ENCODE data around the gene IGHMBP2. TPM values are rescaled to one million over a fixed set of nuclear protein-coding genes. Genes with fewer than 3 reads are reported as not detected.

The IGHMBP2 gene
- total RNA-seq, 1 experiment from 2014 or later = 48.7 TPM

- no peak for DNase-seq (ENCODE audit: low spot score)
- H3K4me3 ChIP-seq (ENCODE audit: low read depth, low read length, poor library complexity, severe bottlenecking) = no peak overlapping the region
- H3K27me3 ChIP-seq (replicated peaks; ENCODE audit: insufficient read depth, low read depth, low read length, poor library complexity) = no peaks in the 10 kb centered on the region
- no peaks in the 10 kb centered on the region for H3K4me1 ChIP-seq (ENCODE audit: insufficient read depth, low read length, poor library complexity, severe bottlenecking)
- H3K27ac ChIP-seq (ENCODE audit: low read depth, low read length, poor library complexity, severe bottlenecking) = no peak overlapping the region
- TF ChIP-seq CTCF (conservative IDR thresholded peaks at IDR 0.05; ENCODE audit: low read depth, low read length) (0 out of 2 replicates have a peak, but pooled peaks have one; percentile 15), EZH2 (IDR thresholded peaks at IDR 0.05; ENCODE audit: borderline replicate concordance, low read depth, low read length, poor library complexity, severe bottlenecking) (no peak)
- no peaks in the 10 kb centered on the region for H3K36me3 ChIP-seq (ENCODE audit: insufficient read depth, low read length, poor library complexity, severe bottlenecking)
- POLR2A ChIA-PET (ENCODE audit: low non-redundant PET) = no interaction called here
- no peaks in the 10 kb centered on the region for H3K9me3 ChIP-seq (ENCODE audit: low read depth, low read length, poor library complexity, severe bottlenecking)
- intact Hi-C loops (cut with micrococcal nuclease; ENCODE audit: unreplicated experiment) = no loop called here
- BruUV-seq (replicated peaks) = no TSS peak
- CTCF ChIA-PET = interaction anchor here (0.6 kb wide), 1 partner anchor 24 kb away, joined by 4 read pairs; no protein-coding TSS in a partner anchor
Observed at GRCh38 chr11:68968306-68969250, 64.9 kb downstream of the IGHMBP2 start.

- no TSS peak for BruUV-seq (replicated peaks)
- Histone ChIP-seq H3K27ac (ENCODE audit: low read depth, low read length, poor library complexity, severe bottlenecking) (no peak overlapping the region), H3K9me3 (ENCODE audit: low read depth, low read length, poor library complexity, severe bottlenecking) (no peaks in the 10 kb centered on the region), H3K36me3 (ENCODE audit: insufficient read depth, low read length, poor library complexity, severe bottlenecking) (no peaks in the 10 kb centered on the region), H3K4me1 (ENCODE audit: insufficient read depth, low read length, poor library complexity, severe bottlenecking) (no peaks in the 10 kb centered on the region), H3K4me3 (ENCODE audit: low read depth, low read length, poor library complexity, severe bottlenecking) (no peak overlapping the region), H3K27me3 (replicated peaks; ENCODE audit: insufficient read depth, low read depth, low read length, poor library complexity) (no peaks in the 10 kb centered on the region)
- TF ChIP-seq EZH2 (IDR thresholded peaks at IDR 0.05; ENCODE audit: borderline replicate concordance, low read depth, low read length, poor library complexity, severe bottlenecking) = no peak
- TF ChIP-seq CTCF (conservative IDR thresholded peaks at IDR 0.05; ENCODE audit: low read depth, low read length) = no peak
- CTCF ChIA-PET = interaction anchor here (0.6 kb wide), 2 partner anchors 25 to 67 kb away, joined by 3 to 4 read pairs; no protein-coding TSS in a partner anchor
- no peak for DNase-seq (ENCODE audit: low spot score)
- POLR2A ChIA-PET (ENCODE audit: low non-redundant PET) = no interaction called here
- intact Hi-C loops (cut with micrococcal nuclease; ENCODE audit: unreplicated experiment) = no loop called here
Observed at GRCh38 chr11:68969386-68969785, 65.7 kb downstream of the IGHMBP2 start.

- CTCF ChIA-PET = interaction anchor here (0.6 kb wide), 1 partner anchor 11 kb away, joined by 3 read pairs; no protein-coding TSS in a partner anchor
- H3K36me3 ChIP-seq (ENCODE audit: insufficient read depth, low read length, poor library complexity, severe bottlenecking) = no peaks in the 10 kb centered on the region
- no peak for DNase-seq (ENCODE audit: low spot score)
- H3K4me3 ChIP-seq (ENCODE audit: low read depth, low read length, poor library complexity, severe bottlenecking) = no peak overlapping the region
- H3K27ac ChIP-seq (ENCODE audit: low read depth, low read length, poor library complexity, severe bottlenecking) = no peak overlapping the region
- no peaks in the 10 kb centered on the region for H3K9me3 ChIP-seq (ENCODE audit: low read depth, low read length, poor library complexity, severe bottlenecking)
- TF ChIP-seq EZH2 (IDR thresholded peaks at IDR 0.05; ENCODE audit: borderline replicate concordance, low read depth, low read length, poor library complexity, severe bottlenecking) = no peak
- no peak for TF ChIP-seq CTCF (conservative IDR thresholded peaks at IDR 0.05; ENCODE audit: low read depth, low read length)
- H3K27me3 ChIP-seq (replicated peaks; ENCODE audit: insufficient read depth, low read depth, low read length, poor library complexity) = no peaks in the 10 kb centered on the region
- intact Hi-C loops (cut with micrococcal nuclease; ENCODE audit: unreplicated experiment) = no loop called here
- H3K4me1 ChIP-seq (ENCODE audit: insufficient read depth, low read length, poor library complexity, severe bottlenecking) = no peaks in the 10 kb centered on the region
- BruUV-seq (replicated peaks) = no TSS peak
- POLR2A ChIA-PET (ENCODE audit: low non-redundant PET) = no interaction called here
Observed at GRCh38 chr11:68970921-68971636, 67.4 kb downstream of the IGHMBP2 start.
